HAP-1 (cell line): ENCODE measurements around the gene NAA40.

Source experiments
- DNase-seq, 2 experiments: peaks; one replicate each; pipeline ENCODE4 v3.0.0-alpha.2; 2016 to 2020; ENCODE audit warnings: low spot score in 2 of 2
- H3K27me3 ChIP-seq: fragments of 250-450 bp; sonication (Bioruptor Pico); 2 replicates; pipeline ENCODE4 v1.5.1; 2020; ENCODE audit warnings: low read depth, mild to moderate bottlenecking, moderate library complexity
- H3K36me3 ChIP-seq: fragments of 250-450 bp; sonication (Bioruptor Pico); replicated peaks from 2 replicates; pipeline ENCODE4 v1.5.1; 2020; ENCODE audit warnings: mild to moderate bottlenecking
- H3K4me1 ChIP-seq: fragments of 250-450 bp; sonication (Bioruptor Pico); 2 replicates; pipeline ENCODE4 v1.5.1; 2020; ENCODE audit warnings: mild to moderate bottlenecking
- H3K4me3 ChIP-seq: fragments of 250-450 bp; sonication (Bioruptor Pico); 2 replicates; pipeline ENCODE4 v1.5.1; 2020; ENCODE audit warnings: mild to moderate bottlenecking, moderate library complexity
- H3K9me3 ChIP-seq: fragments of 250-450 bp; sonication (Bioruptor Pico); 2 replicates; pipeline ENCODE4 v1.5.1; 2020; ENCODE audit warnings: mild to moderate bottlenecking, moderate library complexity
- in situ Hi-C: fragments of 300-500 bp; cut with MboI; formaldehyde crosslinking; loops from 3 replicates; pipeline ENCODE4 v1.14.3; 2020; ENCODE audit warnings: low sequenced_read_pairs, inconsistent platforms, mixed read lengths

The NAA40 gene

DNA sequence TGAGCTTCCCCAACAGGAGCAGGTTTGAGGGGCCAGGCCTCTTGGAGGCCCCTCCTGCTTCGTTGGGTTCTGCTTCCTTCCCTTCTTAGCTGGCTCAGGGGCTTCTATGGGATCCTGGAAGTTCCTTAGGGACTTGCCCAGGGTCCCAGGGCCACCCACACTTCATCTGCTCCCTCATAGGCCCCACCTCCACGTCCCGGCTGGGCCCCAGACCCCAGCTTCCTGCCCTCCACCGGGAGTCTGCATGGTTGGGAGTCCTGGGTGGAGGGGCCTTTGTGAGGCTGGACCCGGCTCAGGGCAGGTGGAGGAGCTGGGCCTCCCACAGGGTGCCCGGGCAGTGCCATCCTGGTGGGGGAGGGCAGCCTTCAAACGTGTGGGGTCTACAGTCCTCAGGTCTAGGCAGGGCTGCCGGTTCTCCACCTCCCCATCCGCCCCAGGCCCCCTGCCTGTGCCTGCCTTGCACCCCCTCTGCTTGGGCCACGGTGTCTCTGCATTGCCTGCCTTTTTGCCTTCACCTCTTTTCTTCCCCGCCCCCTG lies 59.1 kb downstream of the NAA40 start:
- Histone ChIP-seq H3K4me3 (no peak overlapping the region), H3K27me3 (no peaks in the 10 kb centered on the region), H3K36me3 (peaks cover 54% of the 10 kb centered on the region), H3K9me3 (no peaks in the 10 kb centered on the region), H3K4me1 (no peaks in the 10 kb centered on the region)
- in situ Hi-C loops = no loop called here
- DNase-seq = no peak

GRCh38 chr11:63998558-63999348 lies 60.0 kb downstream of the NAA40 start:
- Histone ChIP-seq H3K36me3 (peaks cover 50% of the 10 kb centered on the region), H3K27me3 (no peaks in the 10 kb centered on the region), H3K9me3 (no peaks in the 10 kb centered on the region), H3K4me1 (no peaks in the 10 kb centered on the region), H3K4me3 (no peak overlapping the region)
- DNase-seq = no peak
- in situ Hi-C loops = no loop called here

GRCh38 chr11:63999349-64000025 lies 60.7 kb downstream of the NAA40 start:
- peak; percentile 22 to 65 for DNase-seq
- no peaks in the 10 kb centered on the region for H3K9me3 ChIP-seq
- H3K4me3 ChIP-seq = no peak overlapping the region
- H3K4me1 ChIP-seq = no peaks in the 10 kb centered on the region
- H3K27me3 ChIP-seq = no peaks in the 10 kb centered on the region
- in situ Hi-C loops = no loop called here
- H3K36me3 ChIP-seq = peaks cover 47% of the 10 kb centered on the region

DNA sequence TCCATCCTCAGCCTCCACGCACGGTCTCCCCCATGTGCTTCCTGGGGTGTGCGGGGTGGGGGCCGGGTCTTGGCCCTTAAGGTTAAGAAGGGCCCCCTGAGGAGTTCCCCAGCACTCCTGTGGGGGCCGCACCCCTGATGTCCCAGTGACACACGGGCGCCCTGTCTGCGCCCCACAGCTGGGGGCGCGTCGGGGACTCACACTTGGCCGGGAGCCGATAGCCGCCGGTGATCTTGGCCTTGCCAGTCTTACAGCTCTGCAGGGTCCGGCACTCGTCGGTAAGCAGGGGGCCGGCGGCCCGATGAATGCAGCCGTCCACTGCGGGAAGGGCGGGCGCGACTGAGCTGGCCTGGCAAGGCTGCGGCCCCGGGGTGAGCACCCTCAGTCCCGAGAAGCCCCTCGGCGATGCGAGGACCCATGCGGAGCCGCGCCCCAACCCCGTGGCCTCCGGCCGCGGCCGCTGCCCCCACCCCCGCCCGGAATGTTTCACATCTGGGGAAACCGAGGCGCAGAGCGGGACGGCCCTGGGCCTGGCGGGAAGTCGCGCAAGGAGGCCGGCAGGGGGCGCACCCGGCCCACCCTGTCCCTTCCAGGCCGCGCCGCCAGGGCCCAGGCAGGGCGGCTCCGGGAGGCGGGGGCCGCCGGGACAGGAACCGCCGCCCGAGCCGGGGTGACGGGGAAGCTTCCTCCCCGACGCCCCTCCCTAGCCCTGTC lies 61.4 kb downstream of the NAA40 start:
- Histone ChIP-seq H3K4me1 (no peaks in the 10 kb centered on the region), H3K4me3 (no peak overlapping the region), H3K36me3 (peaks cover 41% of the 10 kb centered on the region), H3K27me3 (no peaks in the 10 kb centered on the region), H3K9me3 (no peaks in the 10 kb centered on the region)
- in situ Hi-C loops = no loop called here
- no peak for DNase-seq

DNA sequence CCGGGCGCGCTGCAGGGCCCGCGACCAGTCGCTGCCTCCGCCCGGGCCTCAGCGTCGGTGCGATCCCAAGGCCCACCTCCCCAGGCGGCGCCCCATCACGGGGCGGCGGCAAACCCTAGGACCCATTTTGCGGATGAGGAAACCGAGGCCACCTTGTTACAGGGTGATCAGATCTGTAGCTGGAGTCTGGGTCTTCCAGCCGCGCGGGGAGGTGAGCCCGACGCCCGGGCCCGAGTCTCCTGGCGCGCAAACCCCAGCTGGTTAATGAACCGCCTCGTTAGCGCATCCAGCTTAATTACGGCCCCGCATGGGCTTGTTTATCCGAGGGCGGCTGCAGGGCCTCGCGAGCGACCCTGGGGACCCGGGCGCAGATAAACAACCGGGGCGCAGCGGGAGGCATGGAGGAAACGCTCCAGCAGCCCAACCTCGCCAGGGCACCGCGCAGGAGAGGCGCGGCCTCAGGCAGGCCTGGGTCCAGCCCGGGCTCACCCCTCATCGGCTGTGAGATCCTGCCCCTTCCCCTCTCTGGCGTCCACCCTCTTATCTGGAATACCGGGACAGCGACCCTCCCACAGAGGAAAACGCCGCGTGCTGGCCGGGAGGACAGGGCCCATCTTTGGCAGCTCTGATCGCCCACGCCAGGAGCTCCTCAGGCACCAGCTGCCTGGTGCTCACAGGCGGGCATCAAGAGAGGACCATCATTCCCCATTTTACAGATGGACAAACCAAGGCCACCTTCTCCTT lies 62.1 kb downstream of the NAA40 start:
- in situ Hi-C loops = no loop called here
- H3K4me3 ChIP-seq = no peak overlapping the region

GRCh38 chr11:64001484-64002420 lies 63.0 kb downstream of the NAA40 start:
- Histone ChIP-seq H3K9me3 (no peaks in the 10 kb centered on the region), H3K4me1 (no peaks in the 10 kb centered on the region), H3K4me3 (no peak overlapping the region), H3K27me3 (no peaks in the 10 kb centered on the region), H3K36me3 (peaks cover 28% of the 10 kb centered on the region)
- no peak for DNase-seq
- in situ Hi-C loops = no loop called here

More for the DNA sequence above, 62.1 kb downstream of the NAA40 start:
- no peaks in the 10 kb centered on the region for H3K9me3 ChIP-seq
- peaks cover 37% of the 10 kb centered on the region for H3K36me3 ChIP-seq
- no peaks in the 10 kb centered on the region for H3K27me3 ChIP-seq
- no peak for DNase-seq
- H3K4me1 ChIP-seq = no peaks in the 10 kb centered on the region

DNA sequence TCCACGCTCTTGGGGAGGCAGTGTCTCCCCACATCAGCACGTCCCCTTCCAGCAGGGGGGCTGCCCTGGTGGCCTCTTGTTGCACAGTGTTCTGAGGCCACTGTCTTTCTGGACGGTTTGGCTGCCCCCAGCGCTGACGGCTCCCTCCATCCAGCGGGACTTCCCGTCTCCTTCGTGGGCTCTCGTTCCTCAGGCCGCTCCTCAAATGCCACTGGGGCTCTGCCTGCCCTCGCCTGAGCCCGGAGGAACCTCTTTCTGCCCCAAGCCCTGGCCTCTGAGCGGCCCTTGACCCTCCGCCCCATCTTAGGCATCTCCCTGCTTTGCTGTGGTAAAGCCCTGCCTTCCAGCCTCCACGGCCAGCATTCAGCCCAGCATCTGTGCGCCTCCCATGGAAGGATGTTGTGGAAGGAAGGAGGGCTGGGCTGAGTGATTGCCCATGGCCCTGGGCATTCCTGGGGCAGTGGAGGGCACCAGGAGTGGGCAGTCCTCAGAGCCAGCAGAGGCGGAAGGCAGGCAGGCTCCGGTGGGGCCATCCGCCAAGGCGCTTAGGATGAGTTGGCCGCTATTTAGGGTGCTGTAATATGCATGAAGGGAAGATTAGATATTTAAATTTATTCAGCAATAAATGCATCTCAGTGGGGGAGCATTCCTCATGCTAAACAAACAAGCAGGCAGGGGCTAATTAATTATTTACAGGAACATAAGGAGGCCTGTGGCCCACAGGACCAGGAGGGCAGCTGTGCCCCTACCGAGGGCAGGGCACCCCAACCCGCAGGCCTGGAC lies 65.2 kb downstream of the NAA40 start:
- no peaks in the 10 kb centered on the region for H3K4me1 ChIP-seq
- H3K9me3 ChIP-seq = no peaks in the 10 kb centered on the region
- in situ Hi-C loops = no loop called here
- H3K36me3 ChIP-seq = peaks cover 7% of the 10 kb centered on the region
- no peak overlapping the region for H3K4me3 ChIP-seq
- no peak for DNase-seq
- H3K27me3 ChIP-seq = no peaks in the 10 kb centered on the region

- Histone ChIP-seq H3K4me3 (no peak overlapping the region), H3K36me3 (peaks cover 4% of the 10 kb centered on the region), H3K9me3 (no peaks in the 10 kb centered on the region), H3K4me1 (no peaks in the 10 kb centered on the region), H3K27me3 (no peaks in the 10 kb centered on the region)
- in situ Hi-C loops = no loop called here
- no peak for DNase-seq
Observed at GRCh38 chr11:64004590-64004984, 65.8 kb downstream of the NAA40 start.

- H3K27me3 ChIP-seq = no peaks in the 10 kb centered on the region
- H3K4me3 ChIP-seq = no peak overlapping the region
- no peaks in the 10 kb centered on the region for H3K36me3 ChIP-seq
- H3K4me1 ChIP-seq = no peaks in the 10 kb centered on the region
- H3K9me3 ChIP-seq = no peaks in the 10 kb centered on the region
- no peak for DNase-seq
- in situ Hi-C loops = no loop called here
Observed at GRCh38 chr11:64005691-64006090, 66.9 kb downstream of the NAA40 start.

GRCh38 chr11:64006398-64006797 lies 67.6 kb downstream of the NAA40 start:
- no peak overlapping the region for H3K4me3 ChIP-seq
- no peaks in the 10 kb centered on the region for H3K27me3 ChIP-seq
- DNase-seq = no peak
- H3K4me1 ChIP-seq = no peaks in the 10 kb centered on the region
- in situ Hi-C loops = no loop called here
- H3K9me3 ChIP-seq = no peaks in the 10 kb centered on the region
- H3K36me3 ChIP-seq = no peaks in the 10 kb centered on the region
